Activated effector memory CD4-positive, alpha-beta T cell treated with Interleukin-2 at 50 U/mL for 16 hours (primary cell): ENCODE measurements around the gene GSTM3.

Source experiments
- DNase-seq: peaks from one replicate; pipeline ENCODE4 v3.0.0-alpha.2; 2020

The GSTM3 gene

DNA sequence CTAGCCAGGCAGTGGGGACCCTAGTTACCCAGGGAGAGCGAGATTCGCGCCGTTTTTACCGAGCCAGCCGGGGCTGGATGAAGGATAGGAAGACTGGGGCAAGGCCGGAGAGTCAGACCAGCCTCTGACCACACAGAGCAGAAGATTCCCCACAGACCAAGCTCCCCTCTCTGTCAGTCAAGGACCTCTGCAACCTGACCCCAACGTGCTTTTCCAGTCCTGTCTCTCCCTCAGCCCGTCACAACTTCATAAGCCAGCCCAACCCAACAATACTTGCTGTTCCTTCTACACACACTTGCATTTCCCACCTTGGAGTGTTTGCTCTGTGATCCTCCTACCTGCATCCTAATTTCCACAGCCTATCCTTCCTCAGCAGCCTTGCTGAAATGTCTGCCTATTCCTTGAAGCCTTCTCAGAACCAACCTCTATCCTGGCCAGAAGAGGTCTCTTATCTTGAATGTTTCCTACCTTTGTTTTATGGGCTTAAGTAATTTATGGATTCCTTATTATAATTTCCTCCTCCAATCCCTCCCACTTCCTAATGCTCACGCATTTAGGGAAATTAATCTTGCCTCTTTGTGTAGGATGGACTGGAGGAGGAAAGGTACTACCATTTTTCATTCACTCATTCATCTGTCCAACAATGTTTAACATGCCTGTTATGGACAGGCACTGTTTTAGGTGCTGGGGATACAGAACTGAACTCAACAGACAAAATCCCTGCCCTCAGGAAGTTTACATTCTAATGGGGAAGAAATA, at the start of gene GSTM3:
Gene GSTM3, minus strand, starts transcription at position 424 of the 759 bp plus-strand sequence. CDS start 751 bp downstream, outside the sequence.
- no peak for DNase-seq

DNA sequence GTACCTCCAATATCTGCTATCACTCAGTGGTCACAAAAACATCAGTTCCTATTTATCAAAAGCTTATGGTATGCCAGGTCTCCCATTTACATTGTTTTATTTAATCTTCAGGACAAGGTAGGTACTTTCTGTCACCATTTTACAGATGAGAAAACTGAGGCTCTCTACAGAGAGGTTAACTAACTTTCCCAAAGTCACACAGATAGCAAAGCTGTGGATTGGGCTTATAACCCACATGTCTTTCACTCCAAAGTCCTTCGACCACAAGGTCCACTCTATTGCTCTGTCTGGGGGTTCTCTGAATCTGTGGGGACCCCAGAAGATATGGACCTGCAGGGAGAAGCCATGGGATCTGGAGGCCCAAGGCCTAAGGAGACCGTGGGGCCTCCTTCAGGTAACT, 49.5 kb upstream of the GSTM3 start:
- no peak for DNase-seq

DNA sequence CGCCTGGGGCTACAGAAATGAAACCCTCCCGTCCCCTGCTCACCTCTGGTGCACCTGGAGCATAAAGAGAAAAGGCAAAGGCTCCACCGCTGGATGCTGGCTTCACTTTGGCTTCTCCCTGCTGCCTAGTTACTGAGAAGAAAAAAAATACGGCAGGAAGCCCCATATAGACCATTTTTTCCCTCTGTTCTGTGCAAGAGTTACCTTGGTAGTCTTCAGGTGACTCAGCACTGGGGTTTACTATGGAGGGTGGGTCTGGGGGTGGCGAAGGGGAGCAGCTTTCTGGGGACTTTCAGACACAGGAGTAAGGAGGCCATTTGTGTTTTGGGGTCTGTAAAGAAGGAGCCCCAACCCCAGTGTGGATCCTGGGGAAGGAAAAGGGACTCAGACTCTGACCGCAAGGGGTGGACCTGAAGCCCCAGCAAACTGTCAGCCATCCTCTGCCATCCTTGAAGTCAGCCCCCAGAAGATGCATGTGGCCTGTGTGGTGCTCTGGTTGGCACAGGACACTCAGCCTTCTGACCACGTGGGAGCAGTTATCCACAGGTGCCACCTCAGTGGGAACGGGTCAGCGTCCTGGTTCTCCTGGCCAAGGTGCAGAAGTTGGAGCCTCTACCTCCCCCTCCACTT, 48.8 kb upstream of the GSTM3 start:
- no peak for DNase-seq

DNA sequence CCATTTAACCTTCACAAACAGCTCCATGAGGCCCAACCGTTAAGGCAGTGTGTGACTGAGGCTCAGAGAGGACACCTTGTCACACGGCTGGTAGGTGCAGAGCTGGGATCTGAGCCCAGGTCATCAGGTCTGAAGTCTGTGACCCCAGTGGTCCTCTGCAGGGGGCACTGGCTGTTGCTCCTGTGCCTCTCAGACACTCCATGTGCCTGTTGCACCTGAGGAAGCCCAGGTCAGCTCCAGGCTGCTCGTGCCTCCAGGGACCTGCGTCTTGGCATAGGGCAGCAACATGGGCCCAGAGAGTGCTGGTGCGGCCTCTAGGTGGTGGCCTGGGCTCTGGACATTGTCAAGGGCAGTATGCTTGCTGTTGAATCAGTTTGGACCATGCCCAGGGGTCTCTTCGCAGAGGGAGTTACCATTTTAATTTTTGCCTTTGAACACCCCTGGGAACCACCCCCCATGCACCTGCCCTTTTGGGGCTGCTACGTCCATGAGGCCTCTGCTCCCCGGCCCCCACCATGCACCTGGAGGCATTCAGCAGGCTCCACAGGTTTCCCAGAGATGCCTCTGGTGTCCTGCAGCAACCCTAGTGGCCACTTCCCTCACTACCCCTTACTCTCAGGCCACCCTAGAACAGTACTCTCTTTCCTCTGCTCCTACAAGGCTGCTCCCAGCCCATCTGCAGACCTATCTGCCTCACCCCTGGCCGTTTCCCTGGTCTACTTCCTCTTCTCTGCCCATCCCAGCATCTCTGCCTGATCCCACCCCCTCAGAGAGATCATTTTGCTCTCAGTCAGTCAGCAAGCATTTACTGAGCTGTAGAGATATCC, 48.1 kb upstream of the GSTM3 start:
- no peak for DNase-seq

DNA sequence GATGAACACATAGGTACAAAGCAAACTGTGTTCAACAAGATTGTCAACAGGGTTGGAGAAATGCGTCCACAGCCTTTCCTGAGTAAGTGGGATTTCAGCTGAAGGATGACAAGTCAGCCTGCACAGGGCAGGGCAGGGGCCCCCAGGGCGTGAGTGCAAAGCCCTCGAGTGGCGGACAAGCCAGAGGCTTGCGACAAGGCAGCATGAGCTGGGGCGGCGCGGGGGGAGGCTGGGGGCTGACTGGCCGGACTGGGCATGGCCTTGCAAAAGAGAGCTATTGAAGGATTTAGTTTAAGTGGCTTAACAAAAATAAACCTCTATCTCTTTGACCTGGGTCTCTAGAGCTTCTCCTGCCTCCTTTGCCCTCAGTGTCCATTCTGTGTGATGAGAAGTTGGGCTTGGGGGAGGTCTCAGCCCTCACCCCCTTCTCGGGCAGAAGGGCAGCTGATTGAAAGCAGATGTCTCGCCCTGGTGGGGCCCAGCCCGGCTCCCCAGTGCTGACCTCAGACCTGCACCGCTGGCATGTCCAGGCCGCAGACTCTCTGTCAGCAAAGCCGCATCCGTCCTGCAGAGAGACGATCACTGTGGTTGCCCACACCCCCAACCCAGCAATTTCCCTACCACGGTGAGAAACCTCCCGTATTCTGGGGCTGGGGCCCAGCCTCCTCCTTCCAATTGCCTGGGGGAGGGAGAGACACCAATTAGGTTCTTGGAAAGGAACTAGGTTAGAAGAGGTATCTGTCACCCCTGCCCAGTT, 47.2 kb upstream of the GSTM3 start:
- no peak for DNase-seq

DNA sequence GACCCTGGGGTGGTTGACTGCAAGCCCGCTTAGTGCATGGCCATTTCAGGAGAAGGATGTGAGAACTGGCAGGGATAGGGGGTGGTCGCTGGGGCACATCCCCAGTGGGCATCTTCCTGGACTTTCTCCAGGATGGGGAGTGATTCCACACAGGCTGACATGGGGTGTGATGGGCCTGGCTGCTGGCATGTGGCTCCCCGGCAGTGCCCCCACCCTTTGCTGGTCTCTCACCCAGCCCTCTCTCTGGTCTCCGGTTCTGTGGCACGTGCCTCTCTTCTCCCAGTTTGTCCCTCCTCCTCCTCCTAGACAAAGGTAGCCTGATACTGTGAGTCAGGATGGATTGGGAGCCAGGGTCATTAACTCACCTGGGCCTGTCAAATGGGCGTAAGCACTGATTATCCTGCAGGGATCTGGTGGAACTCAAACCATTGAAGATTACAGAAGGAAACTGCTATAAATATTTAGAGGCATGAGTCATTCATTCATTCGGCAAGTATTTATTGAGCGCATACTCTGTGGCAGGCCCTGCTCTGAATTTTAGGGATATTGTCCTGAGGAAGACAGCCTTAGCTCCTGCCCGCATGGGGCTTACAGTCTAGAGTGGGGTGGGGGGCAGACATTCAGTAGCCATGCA, 46.5 kb upstream of the GSTM3 start:
- no peak for DNase-seq

DNA sequence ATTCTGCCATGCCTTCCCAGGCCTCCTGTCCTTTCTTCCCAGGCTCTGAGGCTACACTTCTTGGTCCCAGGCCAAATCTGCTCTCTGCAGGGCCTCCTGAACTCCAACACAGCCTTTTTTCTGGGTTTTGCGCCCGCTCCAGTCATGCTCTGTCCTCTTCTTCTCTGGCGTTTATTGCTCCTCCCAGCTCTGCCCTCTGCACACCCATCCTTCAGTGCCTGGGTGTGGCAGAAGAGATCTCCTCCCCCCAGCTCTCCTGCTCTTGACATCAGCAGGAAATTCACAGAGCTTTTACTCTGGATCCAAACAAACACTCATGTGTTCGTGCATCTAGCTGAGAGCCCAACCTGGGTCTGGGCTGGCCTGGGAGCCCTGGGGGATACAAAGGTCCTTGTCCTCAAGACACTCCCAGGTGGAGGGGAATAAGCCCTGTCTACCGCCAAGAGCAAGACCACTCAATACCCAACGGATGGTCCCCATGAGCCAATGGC, 45.7 kb upstream of the GSTM3 start:
- DNase-seq: no peak

DNA sequence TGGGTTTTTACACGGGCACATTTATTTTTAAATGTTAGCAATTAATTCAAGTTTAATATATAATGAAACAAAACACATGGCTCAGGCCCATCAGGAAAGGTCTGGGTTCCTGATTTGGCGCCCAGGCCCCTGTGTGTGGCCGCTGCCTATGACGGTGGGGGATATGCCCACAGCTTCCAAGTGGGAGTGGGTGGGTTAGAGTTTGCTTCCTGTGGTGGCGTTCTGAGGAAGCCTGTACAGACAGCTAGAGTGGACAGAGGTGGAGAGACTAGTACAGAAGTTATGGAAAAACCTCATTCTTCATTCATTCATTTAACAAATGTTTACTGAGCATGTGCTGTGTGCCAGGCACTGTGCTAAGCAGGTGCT, 45.3 kb upstream of the GSTM3 start:
- DNase-seq: no peak

DNA sequence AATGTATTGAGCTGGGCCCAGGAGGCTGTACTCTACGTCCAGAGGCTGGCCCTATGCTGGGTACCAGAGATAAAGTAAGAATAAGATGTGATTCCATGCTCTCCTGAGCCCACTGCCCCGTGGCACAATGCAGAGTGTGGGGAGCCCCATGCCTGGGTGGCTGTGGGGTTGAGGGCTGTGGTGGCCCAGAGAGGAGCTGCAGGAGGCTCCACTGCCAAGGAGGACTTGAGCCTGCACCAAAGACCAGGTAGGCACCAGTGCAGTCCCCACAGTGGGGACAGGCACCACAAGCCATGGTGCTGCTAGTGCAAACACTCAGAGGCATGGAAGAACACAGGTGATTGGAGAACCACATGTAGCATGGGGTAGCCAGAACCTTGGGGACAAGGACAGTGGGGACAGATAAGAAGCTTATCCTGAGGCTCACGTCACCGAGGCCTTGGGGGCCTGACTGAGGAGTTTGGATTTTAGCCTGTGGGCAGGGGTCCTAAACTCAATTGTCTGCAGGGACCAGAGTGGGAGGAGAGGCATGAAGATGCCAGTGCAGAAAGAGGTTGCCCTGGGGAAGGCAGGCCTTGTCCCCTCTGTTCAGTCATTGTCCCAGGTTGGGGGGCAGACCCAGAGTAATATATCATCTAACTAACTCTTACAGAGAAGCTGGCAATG, 44.7 kb upstream of the GSTM3 start:
- no peak for DNase-seq

DNA sequence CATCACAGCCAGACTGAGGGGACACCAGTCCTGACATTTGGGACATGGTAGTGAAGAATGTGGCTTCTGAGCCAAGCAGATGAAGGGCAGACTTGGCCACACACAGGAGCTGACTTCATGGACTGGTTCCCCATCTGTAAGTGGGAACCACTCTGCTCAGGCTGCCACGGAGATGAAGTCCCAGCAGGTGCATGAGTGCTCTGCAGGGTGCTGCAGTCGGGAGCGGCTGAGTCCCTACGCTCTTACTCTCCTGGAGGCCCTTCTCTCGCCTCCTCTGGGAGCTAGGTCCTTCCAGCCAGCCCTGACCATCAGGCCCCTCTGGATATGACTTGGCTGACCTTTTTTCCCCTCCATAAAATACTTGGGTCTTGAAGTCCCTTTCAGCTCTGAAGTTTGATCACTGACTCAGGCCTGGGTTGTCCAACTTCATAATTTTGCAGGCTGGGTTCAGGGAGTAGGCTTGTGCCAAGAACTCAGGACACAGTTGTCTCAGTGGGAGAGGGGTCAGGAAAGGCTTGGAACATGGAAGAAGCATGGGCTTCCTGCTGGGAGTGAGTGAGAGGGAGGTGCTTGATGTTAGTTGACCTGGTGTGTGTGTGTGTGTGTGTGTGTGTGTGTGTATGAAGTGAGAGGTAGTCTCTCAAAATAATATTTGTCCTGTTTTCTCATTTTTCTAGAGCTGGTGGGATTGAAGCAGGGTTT, 43.9 kb upstream of the GSTM3 start:
- DNase-seq: no peak

DNA sequence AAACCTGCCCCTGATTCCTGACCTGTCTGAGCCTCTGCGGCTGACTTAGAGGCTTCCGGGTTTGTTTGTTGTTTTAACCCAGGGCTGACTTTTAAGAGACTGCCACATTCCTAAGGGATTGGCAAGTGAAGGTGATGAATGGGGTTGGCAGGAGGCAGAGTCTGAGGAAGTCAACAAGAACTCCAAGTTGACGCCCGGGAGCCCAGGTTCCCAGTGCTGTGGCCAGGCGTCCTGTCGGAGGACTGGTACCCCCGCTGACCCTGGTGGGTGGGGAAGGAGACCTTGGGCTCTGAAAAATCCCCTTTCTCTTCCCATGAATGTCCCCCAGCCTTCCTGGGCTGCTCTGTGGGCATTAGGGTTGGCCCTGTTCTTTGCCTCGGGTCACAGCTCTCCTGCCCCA, 42.6 kb upstream of the GSTM3 start:
- DNase-seq: no peak

DNA sequence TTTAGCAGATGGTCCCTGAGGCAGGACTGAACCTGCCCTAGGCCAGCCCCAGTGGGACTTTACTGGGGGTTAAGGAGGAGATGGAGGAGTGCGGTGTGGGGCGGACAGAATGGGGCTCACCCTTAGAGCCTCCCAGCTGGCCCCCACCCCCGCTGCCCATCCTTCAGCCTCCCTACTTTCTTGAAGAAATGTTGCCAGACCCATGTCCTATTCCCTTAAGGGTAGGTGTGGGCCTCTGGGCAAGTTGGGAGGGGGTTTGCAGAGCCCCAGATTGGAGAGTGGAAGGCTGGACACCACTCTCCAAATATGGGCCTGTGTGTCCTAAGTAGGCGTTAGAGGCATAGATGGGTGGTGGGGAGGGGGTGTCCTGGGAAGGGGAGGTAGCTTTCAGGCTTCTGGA, 42.1 kb upstream of the GSTM3 start:
- no peak for DNase-seq

DNA sequence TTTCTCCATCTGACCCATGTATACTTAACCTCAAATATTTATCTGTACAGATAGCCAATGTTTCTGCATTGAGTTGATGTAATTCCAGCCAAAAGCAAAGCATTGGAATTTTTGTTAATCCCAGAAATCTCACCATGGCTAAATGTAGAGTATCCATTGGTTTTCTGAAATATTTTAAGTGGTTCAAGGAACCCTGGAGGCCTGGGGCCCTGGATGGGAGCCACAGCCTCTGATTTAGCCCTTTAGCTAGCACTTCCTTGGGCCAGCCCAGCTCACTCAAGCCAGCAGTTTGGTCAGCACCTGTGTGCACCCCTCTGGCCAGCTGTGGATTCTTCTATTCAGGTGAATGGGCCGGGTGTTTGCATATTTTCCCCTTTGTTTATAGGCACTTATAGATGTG, 41.7 kb upstream of the GSTM3 start:
- no peak for DNase-seq

DNA sequence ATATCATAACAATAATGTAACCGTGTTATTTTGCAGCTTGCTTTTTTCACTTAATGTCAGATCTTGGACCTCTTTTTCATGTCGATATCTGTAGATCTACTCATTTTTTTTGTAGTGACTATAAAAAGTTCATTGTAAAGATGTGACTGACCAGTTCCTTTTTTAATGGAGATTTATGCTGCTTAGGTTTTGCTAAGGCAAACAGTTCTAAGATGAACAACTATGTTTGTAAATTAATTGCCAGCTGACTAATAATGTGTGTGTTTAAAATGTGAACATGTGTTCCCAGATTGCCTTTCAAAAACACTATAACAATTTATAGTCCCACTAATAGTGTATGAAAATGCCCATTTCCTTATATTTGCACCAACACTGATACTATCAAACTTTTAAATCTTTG, 41.0 kb upstream of the GSTM3 start:
- DNase-seq: no peak

DNA sequence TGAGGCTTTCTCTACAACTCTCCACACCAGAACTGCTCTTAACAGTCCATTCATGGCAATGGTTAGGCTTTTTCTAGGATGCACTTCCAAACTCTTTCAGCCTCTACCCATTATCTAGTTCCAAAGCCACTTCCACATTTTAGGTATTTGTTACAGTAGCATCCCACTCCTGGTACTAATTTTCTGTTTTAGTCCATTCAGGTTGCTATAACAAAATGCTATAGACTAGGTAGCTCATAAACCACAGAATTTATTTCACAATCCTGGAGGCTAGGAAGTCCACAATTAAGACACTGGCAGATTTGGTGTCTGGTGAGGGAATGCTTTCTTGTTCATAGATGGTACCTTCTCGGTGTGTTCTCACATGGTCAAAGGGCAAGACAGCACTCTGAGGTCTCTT, 40.1 kb upstream of the GSTM3 start:
- no peak for DNase-seq

DNA sequence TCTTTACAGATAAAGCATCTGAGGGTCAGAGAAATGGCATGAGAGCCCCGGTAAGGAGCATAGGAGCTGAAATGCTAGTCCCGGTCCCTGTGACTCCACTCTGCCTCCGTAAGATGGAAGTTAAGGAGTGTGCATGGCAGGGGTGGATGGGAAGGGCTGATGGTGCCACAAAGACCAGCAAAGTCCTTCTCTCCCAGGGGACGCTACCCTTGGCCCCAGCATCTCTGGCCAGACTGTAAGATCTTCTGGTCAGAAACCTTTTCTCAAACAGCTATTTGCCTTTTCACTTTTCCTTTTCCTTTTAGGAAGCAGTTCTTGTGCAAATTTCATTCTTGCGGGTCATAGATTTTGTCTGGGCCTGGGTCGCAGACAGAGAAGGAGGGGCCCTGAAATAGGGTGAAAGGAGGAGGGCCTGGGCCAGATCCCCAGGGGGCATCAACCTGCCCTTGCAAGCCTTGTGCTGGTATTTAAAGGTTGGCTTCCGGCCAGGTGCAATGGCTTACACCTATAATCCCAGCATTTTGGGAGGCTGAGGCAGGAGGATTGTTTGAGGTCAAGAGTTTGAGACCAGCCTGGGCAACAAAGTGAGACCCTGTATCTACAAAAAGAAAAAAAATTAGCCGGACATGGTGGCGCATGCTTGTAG, 37.3 kb upstream of the GSTM3 start:
- no peak for DNase-seq

DNA sequence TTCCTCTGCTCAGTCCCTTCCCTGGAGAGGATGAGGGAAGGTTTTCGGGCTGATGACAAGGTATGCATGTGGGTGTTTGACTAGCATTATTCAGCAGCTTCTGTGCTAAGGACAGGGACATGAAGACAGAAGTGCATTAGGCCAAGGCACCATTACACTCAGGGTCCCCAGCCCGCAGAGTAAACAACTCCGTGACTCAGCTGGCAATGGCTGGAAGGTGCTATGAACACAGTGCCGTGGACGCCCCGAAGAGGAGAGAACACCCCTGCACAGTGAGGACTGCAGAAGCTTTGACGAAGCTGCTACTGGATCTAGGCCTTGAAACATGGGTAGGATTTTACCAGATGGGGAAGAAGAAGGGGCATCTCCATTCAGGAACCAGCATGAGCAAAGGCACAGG, 36.6 kb upstream of the GSTM3 start:
- DNase-seq: no peak

DNA sequence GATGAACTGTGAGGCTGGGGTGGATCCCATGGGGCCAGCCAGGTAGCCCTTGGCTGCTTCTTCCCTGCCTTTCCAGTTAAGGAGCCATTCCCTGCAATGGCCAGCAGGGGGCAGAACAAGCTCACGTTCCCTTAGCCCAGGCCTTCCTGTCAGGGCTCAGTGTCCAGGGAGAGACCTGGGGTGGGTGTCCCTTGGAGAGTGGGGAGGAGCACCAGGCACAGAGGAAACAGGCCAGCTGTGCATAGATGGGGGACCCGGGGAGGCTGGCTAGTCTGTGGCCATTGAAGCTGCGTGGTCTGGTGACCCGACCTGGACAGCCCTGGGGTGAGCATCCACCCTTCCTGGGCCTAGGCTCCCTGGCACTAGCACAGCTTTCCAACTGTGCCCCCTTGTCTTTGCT, 36.1 kb upstream of the GSTM3 start:
- DNase-seq: peak; percentile 60

DNA sequence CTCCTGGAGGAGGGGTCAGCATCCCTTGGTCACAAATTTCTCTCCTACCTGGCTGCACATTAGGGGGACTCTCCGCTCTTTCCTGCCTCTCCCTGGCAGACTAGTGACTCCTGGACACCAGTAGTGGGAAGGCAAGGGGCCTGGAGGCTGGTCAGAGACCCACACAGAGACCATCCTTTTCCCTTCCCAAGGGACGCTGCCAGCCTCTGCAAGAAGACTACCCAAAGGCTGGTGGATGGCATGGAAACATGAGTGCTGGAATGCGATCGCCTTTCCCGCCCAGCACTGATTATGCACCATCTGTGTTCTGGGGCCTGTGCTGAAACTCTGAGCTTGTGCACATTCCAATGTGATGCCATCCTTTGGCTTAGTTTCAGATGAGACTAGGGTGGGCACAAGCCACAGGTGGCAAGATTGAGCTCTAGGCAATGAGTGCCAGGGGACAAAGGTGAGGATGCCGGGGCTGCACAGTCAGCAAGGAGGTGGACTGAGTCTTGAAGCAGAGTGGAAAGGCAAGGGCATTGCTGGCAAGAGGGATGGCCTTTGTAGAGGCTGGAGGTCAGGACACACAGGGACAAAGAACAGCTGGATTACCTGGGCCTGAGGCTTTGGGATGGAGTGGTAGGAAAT, 35.5 kb upstream of the GSTM3 start:
- no peak for DNase-seq

DNA sequence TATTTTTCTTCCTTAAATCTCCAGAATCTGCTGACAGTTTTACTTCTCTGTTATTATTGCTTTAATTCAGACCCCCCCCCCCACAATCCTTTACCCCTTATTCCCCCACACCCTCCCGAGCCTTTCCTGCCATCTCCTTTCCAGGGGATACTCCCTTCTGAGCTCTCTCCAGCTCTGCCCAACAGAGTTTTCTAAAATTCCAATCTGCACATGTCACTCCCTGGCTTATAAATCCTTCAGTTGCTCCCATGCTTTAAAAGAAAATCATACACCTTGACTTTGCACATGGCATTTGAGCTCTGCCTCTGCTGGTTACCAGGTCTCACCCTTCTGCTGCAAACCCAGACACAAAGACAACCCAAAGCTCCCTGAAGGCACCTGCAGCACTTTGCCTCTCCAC, 34.6 kb upstream of the GSTM3 start:
- DNase-seq: no peak
